Fibroblast of gingiva (primary cell): ENCODE measurements around the gene AP2B1.
A peak's percentile ranks its signal among the peaks of the same experiment; 100 is the strongest.

Source experiments
- DNase-seq: peaks from one replicate; pipeline ENCODE4 v3.0.0-alpha.2; 2011; ENCODE audit warnings: low read depth

Gene AP2B1

GRCh38 chr17:35730400-35731005 is 143.4 kb downstream of the AP2B1 start:
- no peak for DNase-seq

GRCh38 chr17:35731239-35731916 is 144.3 kb downstream of the AP2B1 start, which contains the start of gene RASL10B:
Gene RASL10B (plus strand): TSS chr17:35731639. CDS start chr17:35735185, 3,546 bp downstream.
- DNase-seq, result peak; percentile 43

- no peak for DNase-seq
Measured at GRCh38 chr17:35731917-35732805, 145.0 kb downstream of the AP2B1 start.

GRCh38 chr17:35732806-35733136 is 145.6 kb downstream of the AP2B1 start:
- no peak for DNase-seq

GRCh38 chr17:35733366-35733765 is 146.2 kb downstream of the AP2B1 start:
- DNase-seq, result no peak

GRCh38 chr17:35734396-35734795 is 147.3 kb downstream of the AP2B1 start:
- no peak for DNase-seq

- DNase-seq, result no peak
Measured at GRCh38 chr17:35735036-35735805, 148.1 kb downstream of the AP2B1 start.

- DNase-seq, result no peak
Measured at GRCh38 chr17:35736236-35736635, 149.1 kb downstream of the AP2B1 start.

- DNase-seq, result no peak
Measured at GRCh38 chr17:35738519-35739133, 151.5 kb downstream of the AP2B1 start.

GRCh38 chr17:35740216-35740615 is 153.1 kb downstream of the AP2B1 start:
- DNase-seq, result no peak

- DNase-seq, result peak; percentile 13
Measured at GRCh38 chr17:35740997-35741931, 154.1 kb downstream of the AP2B1 start.

- no peak for DNase-seq
Measured at GRCh38 chr17:35742496-35742895, 155.4 kb downstream of the AP2B1 start.

GRCh38 chr17:35742896-35743477 is 155.9 kb downstream of the AP2B1 start:
- no peak for DNase-seq

- DNase-seq, result peak; percentile 26
Measured at GRCh38 chr17:35743626-35744328, 156.7 kb downstream of the AP2B1 start.

GRCh38 chr17:35744830-35745229 is 157.7 kb downstream of the AP2B1 start:
- DNase-seq, result no peak

GRCh38 chr17:35745246-35745645 is 158.1 kb downstream of the AP2B1 start:
- DNase-seq, result no peak

GRCh38 chr17:35745749-35746320 is 158.7 kb downstream of the AP2B1 start:
- DNase-seq, result no peak

- peak; percentile 65 for DNase-seq
Measured at GRCh38 chr17:35747540-35748017, 160.5 kb downstream of the AP2B1 start.

GRCh38 chr17:35748341-35748841 is 161.3 kb downstream of the AP2B1 start:
- DNase-seq, result no peak
